Activated naive CD8-positive, alpha-beta T cell treated with anti-CD3 and anti-CD28 coated beads, Interleukin-2, amount 10 ng/mL, durations not matched to agents 7 days and 5 days (primary cell): ENCODE data around the gene BORCS6. TPM values are rescaled to one million over a fixed set of nuclear protein-coding genes. Genes with fewer than 3 reads are reported as not detected.

ENCODE experiments used
- ATAC-seq: fragments of 150-1000 bp; cut with Tn5 transposase; one replicate; pipeline ENCODE4 v1.10.0; 2021; ENCODE audit warnings: low read depth, moderate library complexity
- POLR2A ChIA-PET: fragments of 350-600 bp; sonication (Branson Sonifier 250); formaldehyde crosslinking; loops from one replicate; lab custom pipeline; 2021; ENCODE audit warnings: antibody characterized with exemption; lab: Charles Lee
- DNase-seq: peaks from one replicate; pipeline ENCODE4 v3.0.0; 2021
- H3K27ac Mint-ChIP-seq: one replicate; pipeline ENCODE4 v1.8.0; 2022; ENCODE audit warnings: mild to moderate bottlenecking, mixed read lengths
- H3K27me3 Mint-ChIP-seq: one replicate; pipeline ENCODE4 v1.8.0; 2022; ENCODE audit warnings: mild to moderate bottlenecking, moderate library complexity, mixed read lengths
- H3K36me3 Mint-ChIP-seq: one replicate; pipeline ENCODE4 v1.8.0; 2021; ENCODE audit warnings: mild to moderate bottlenecking, mixed read lengths
- H3K4me1 Mint-ChIP-seq: one replicate; pipeline ENCODE4 v1.8.0; 2021; ENCODE audit warnings: mixed read lengths
- H3K4me3 Mint-ChIP-seq: one replicate; pipeline ENCODE4 v1.8.0; 2022; ENCODE audit warnings: mild to moderate bottlenecking, moderate library complexity, mixed read lengths
- H3K9me3 Mint-ChIP-seq: one replicate; pipeline ENCODE4 v1.8.0; 2021; ENCODE audit warnings: mixed read lengths
- total RNA-seq, 2 experiments: library from RNA; stranded (reverse); gene quantifications; one replicate each; pipeline ENCODE4 v1.2.3, GENCODE V29; 2021

Gene BORCS6
- total RNA-seq, 2 experiments from 2014 or later, result 15.7 to 16.5 TPM

GRCh38 chr17:8154608-8155155 lies 35.3 kb downstream of the BORCS6 start:
- DNase-seq, result no peak
- POLR2A ChIA-PET, result interaction anchor here (0.6 to 14.8 kb wide), 6 partner anchors 10 to 93 kb away, joined by 4 to 384 read pairs (median 6); partner anchors contain the start of genes CTC1 and TMEM107
- H3K36me3 Mint-ChIP-seq, result peaks cover 3% of the 10 kb centered on the region

GRCh38 chr17:8153957-8154607 lies 35.9 kb downstream of the BORCS6 start:
- ATAC-seq, result peak; percentile 0
- Mint-ChIP-seq H3K4me3 (no peak overlapping the region), H3K27me3 (no peaks in the 10 kb centered on the region), H3K27ac (no peak overlapping the region), H3K4me1 (peaks cover 44% of the 10 kb centered on the region), H3K36me3 (peaks cover 5% of the 10 kb centered on the region), H3K9me3 (no peaks in the 10 kb centered on the region)
- POLR2A ChIA-PET, result interaction anchor here (0.6 to 14.8 kb wide), 8 partner anchors 9 to 94 kb away, joined by 4 to 384 read pairs (median 6); partner anchors contain the start of genes CTC1 and TMEM107
- peak; percentile 89 for DNase-seq

More at GRCh38 chr17:8154608-8155155, 35.3 kb downstream of the BORCS6 start:
- H3K4me3 Mint-ChIP-seq, result no peak overlapping the region
- ATAC-seq, result no peak
- no peak overlapping the region for H3K27ac Mint-ChIP-seq
- H3K9me3 Mint-ChIP-seq, result no peaks in the 10 kb centered on the region
- H3K27me3 Mint-ChIP-seq, result no peaks in the 10 kb centered on the region
- H3K4me1 Mint-ChIP-seq, result peaks cover 44% of the 10 kb centered on the region

GRCh38 chr17:8153525-8153956 lies 36.4 kb downstream of the BORCS6 start:
- no peaks in the 10 kb centered on the region for H3K9me3 Mint-ChIP-seq
- peaks cover 4% of the 10 kb centered on the region for H3K36me3 Mint-ChIP-seq
- no peak overlapping the region for H3K27ac Mint-ChIP-seq
- DNase-seq, result no peak
- no peaks in the 10 kb centered on the region for H3K27me3 Mint-ChIP-seq
- POLR2A ChIA-PET, result interaction anchor here (0.6 to 14.8 kb wide), 7 partner anchors 9 to 94 kb away, joined by 4 to 384 read pairs (median 7); partner anchors contain the start of genes CTC1 and TMEM107
- H3K4me1 Mint-ChIP-seq, result peaks cover 39% of the 10 kb centered on the region
- ATAC-seq, result no peak
- peak overlapping the region; percentile 68 for H3K4me3 Mint-ChIP-seq

GRCh38 chr17:8153031-8153451 lies 36.9 kb downstream of the BORCS6 start:
- H3K4me1 Mint-ChIP-seq, result peaks cover 37% of the 10 kb centered on the region
- no peak for DNase-seq
- no peaks in the 10 kb centered on the region for H3K27me3 Mint-ChIP-seq
- peaks cover 2% of the 10 kb centered on the region for H3K36me3 Mint-ChIP-seq
- H3K4me3 Mint-ChIP-seq, result peak overlapping the region; percentile 95
- no peak overlapping the region for H3K27ac Mint-ChIP-seq
- POLR2A ChIA-PET, result interaction anchor here (1.3 to 14.8 kb wide), 5 partner anchors 8 to 95 kb away, joined by 4 to 384 read pairs (median 7); partner anchors contain the start of genes CTC1 and TMEM107
- no peak for ATAC-seq
- no peaks in the 10 kb centered on the region for H3K9me3 Mint-ChIP-seq

GRCh38 chr17:8152112-8152775 lies 37.7 kb downstream of the BORCS6 start, which contains the start of gene PER1:
Gene PER1, minus strand, starts transcription at chr17:8152404. Its CDS starts 1,698 bp downstream, at chr17:8150706.
- H3K27ac Mint-ChIP-seq, result no peak within 1 kb of the TSS
- peaks cover 4% of the 10 kb centered on the region for H3K36me3 Mint-ChIP-seq
- H3K4me3 Mint-ChIP-seq, result peak within 1 kb of the TSS; percentile 95

GRCh38 chr17:8151641-8152111 lies 38.3 kb downstream of the BORCS6 start:
- POLR2A ChIA-PET, result interaction anchor here (0.8 to 14.8 kb wide), 14 partner anchors 11 to 144 kb away, joined by 3 to 384 read pairs (median 4); partner anchors contain the start of genes AURKB, BORCS6, CTC1 and HES7
- ATAC-seq, result no peak
- H3K36me3 Mint-ChIP-seq, result peaks cover 7% of the 10 kb centered on the region
- H3K4me3 Mint-ChIP-seq, result peak overlapping the region; percentile 95
- peaks cover 37% of the 10 kb centered on the region for H3K4me1 Mint-ChIP-seq
- peak; percentile 64 for DNase-seq
- H3K9me3 Mint-ChIP-seq, result no peaks in the 10 kb centered on the region
- H3K27me3 Mint-ChIP-seq, result no peaks in the 10 kb centered on the region
- no peak overlapping the region for H3K27ac Mint-ChIP-seq

More at GRCh38 chr17:8152112-8152775, 37.7 kb downstream of the BORCS6 start, which contains the start of gene PER1:
- peak; percentile 90 for DNase-seq
- Mint-ChIP-seq H3K27me3 (no peaks in the 10 kb centered on the region), H3K4me1 (peaks cover 37% of the 10 kb centered on the region), H3K9me3 (no peaks in the 10 kb centered on the region)
- peak; percentile 33 for ATAC-seq
- POLR2A ChIA-PET, result interaction anchor here (0.8 to 14.8 kb wide), 9 partner anchors 9 to 143 kb away, joined by 3 to 384 read pairs (median 4); partner anchors contain the start of genes CTC1, HES7 and SLC25A35

- peak; percentile 31 for ATAC-seq
- H3K4me1 Mint-ChIP-seq, result peaks cover 37% of the 10 kb centered on the region
- POLR2A ChIA-PET, result interaction anchor here (0.7 to 14.8 kb wide), 10 partner anchors 10 to 98 kb away, joined by 3 to 384 read pairs (median 4); partner anchors contain the start of genes AURKB, BORCS6, HES7 and PFAS
- H3K36me3 Mint-ChIP-seq, result peaks cover 9% of the 10 kb centered on the region
- no peak overlapping the region for H3K27ac Mint-ChIP-seq
- H3K27me3 Mint-ChIP-seq, result no peaks in the 10 kb centered on the region
- DNase-seq, result peak; percentile 94
- no peaks in the 10 kb centered on the region for H3K9me3 Mint-ChIP-seq
- peak overlapping the region; percentile 95 for H3K4me3 Mint-ChIP-seq
Observed at GRCh38 chr17:8151120-8151640, 38.8 kb downstream of the BORCS6 start.

GRCh38 chr17:8150194-8151119 lies 39.5 kb downstream of the BORCS6 start:
- H3K4me1 Mint-ChIP-seq, result peaks cover 35% of the 10 kb centered on the region
- H3K9me3 Mint-ChIP-seq, result no peaks in the 10 kb centered on the region
- peak overlapping the region; percentile 95 for H3K4me3 Mint-ChIP-seq
- no peak for ATAC-seq
- DNase-seq, result no peak
- H3K36me3 Mint-ChIP-seq, result peaks cover 11% of the 10 kb centered on the region
- H3K27me3 Mint-ChIP-seq, result no peaks in the 10 kb centered on the region
- POLR2A ChIA-PET, result interaction anchor here (0.5 to 14.8 kb wide), 10 partner anchors 10 to 623 kb away, joined by 3 to 384 read pairs (median 4); partner anchors contain the start of genes AURKB, BORCS6 and PFAS
- no peak overlapping the region for H3K27ac Mint-ChIP-seq

GRCh38 chr17:8149419-8150193 lies 40.4 kb downstream of the BORCS6 start:
- no peaks in the 10 kb centered on the region for H3K9me3 Mint-ChIP-seq
- ATAC-seq, result no peak
- no peak for DNase-seq
- no peak overlapping the region for H3K27ac Mint-ChIP-seq
- H3K4me3 Mint-ChIP-seq, result no peak overlapping the region
- no peaks in the 10 kb centered on the region for H3K27me3 Mint-ChIP-seq
- POLR2A ChIA-PET, result interaction anchor here (0.5 to 2.1 kb wide), 3 partner anchors 14 to 622 kb away, joined by 3 to 11 read pairs (median 3); no protein-coding TSS in a partner anchor
- H3K36me3 Mint-ChIP-seq, result peaks cover 11% of the 10 kb centered on the region
- peaks cover 27% of the 10 kb centered on the region for H3K4me1 Mint-ChIP-seq

GRCh38 chr17:8148560-8148959 lies 41.4 kb downstream of the BORCS6 start:
- H3K9me3 Mint-ChIP-seq, result no peaks in the 10 kb centered on the region
- no peaks in the 10 kb centered on the region for H3K27me3 Mint-ChIP-seq
- POLR2A ChIA-PET, result interaction anchor here (1.4 kb wide), 1 partner anchor 8 kb away, joined by 5 read pairs; no protein-coding TSS in a partner anchor
- no peak for ATAC-seq
- H3K4me1 Mint-ChIP-seq, result peaks cover 21% of the 10 kb centered on the region
- H3K27ac Mint-ChIP-seq, result no peak overlapping the region
- no peak for DNase-seq
- H3K4me3 Mint-ChIP-seq, result no peak overlapping the region
- peaks cover 15% of the 10 kb centered on the region for H3K36me3 Mint-ChIP-seq
